Measurements from ENCODE around the gene MCF2L. TPM values are rescaled to one million over a fixed set of nuclear protein-coding genes. Genes with fewer than 3 reads are reported as not detected.

Gene MCF2L
- total RNA-seq, 2 donors from 2014 or later, result 37.4 to 74.8 TPM

DNA sequence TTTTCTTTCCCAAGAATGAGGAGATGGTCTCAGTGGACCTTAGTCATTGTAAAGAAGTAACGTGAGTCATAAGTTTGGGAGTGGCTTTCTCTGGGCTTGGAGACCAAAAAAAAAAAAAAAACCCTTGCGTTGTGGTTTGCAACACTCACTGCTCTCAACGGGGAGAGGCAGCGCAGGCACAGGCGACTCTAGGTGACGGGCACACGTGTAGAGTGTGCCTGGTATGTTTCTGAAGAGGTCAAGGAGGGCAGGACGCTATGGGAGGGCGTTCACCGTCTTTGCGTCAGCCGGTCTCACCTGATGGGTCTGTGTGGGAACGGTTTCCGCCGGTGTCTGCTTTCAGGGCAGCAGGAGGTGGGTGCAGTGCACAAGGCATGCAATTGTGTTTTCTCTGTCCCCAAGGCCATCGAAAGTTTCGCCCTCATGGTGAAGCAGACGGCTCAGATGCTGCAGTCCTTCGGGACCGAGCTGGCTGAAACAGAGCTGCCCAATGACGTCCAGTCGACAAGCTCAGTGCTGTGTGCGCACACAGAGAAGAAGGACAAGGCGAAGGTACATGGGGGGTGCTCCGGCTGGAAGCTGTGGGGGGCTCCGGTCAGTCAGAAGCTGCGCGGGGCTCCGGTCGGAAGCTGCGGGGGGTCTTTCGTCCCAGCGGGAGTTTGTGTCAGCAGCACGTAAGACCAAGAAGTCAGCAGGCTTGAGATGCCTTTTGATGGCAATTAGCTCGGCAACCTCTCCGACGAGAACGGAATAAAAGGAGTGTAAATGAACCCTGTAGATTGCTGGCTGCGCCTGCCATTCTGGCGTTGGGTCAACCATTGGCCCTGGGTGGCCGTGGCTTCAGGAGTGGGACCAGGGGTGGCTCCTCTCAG is 95.8 kb downstream of the MCF2L start:
- no peak for ATAC-seq

GRCh38 chr13:113065406-113066141 is 96.6 kb downstream of the MCF2L start:
- ATAC-seq (no peak), DNase-seq (no peak)
- Histone ChIP-seq H3K4me1 (no peaks in the 10 kb centered on the region), H3K4me3 (no peak overlapping the region), H3K27me3 (no peaks in the 10 kb centered on the region), H3K36me3 (replicated peaks in 1 of 2; ENCODE audit: insufficient read depth in 1 of 2, low read depth in 2 of 2) (peaks cover 0 to 5% of the 10 kb centered on the region in 2 donors), H3K27ac (no peak overlapping the region), H3K9me3 (no peaks in the 10 kb centered on the region)
- intact Hi-C loops (cut with DNase I), result no loop called here
- no peak for TF ChIP-seq POLR2A (IDR thresholded peaks at IDR 0.05)
- TF ChIP-seq CTCF (IDR thresholded peaks at IDR 0.05), result no peak
- WGBS, 2 donors, result 84 to 93% methylated on average over 3 to 28 of the region's 29 CpGs

More for the DNA sequence above, 95.8 kb downstream of the MCF2L start:
- Histone ChIP-seq H3K27me3 (no peaks in the 10 kb centered on the region), H3K9me3 (no peaks in the 10 kb centered on the region), H3K4me1 (no peaks in the 10 kb centered on the region), H3K4me3 (no peak overlapping the region), H3K36me3 (replicated peaks in 1 of 2; ENCODE audit: insufficient read depth in 1 of 2, low read depth in 2 of 2) (peaks cover 0 to 5% of the 10 kb centered on the region in 2 donors), H3K27ac (no peak overlapping the region)
- intact Hi-C loops (cut with DNase I), result no loop called here
- no peak for DNase-seq
- TF ChIP-seq CTCF (IDR thresholded peaks at IDR 0.05), result no peak
- TF ChIP-seq POLR2A (IDR thresholded peaks at IDR 0.05), result no peak
- WGBS, 2 donors, result 92 to 93% methylated on average over 38 to 41 of the region's 41 CpGs

DNA sequence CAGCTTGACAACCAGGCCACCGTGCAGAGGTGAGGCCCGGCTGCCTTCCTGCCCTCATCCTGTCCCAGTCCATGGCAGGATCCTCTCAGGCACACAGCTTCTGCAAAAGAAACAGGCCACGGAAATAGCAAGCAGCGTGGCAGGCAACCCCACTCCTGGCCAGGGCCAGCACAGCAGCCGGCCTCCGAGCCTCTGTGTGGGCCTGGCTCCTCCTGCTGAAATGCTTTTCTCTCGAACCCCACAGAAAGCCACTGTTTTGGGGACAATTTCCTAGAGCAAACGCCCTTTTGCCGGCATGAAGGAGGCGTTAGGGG is 97.1 kb downstream of the MCF2L start:
- H3K27ac ChIP-seq, result no peak overlapping the region
- no peaks in the 10 kb centered on the region for H3K4me1 ChIP-seq
- WGBS, 2 donors, result 94 to 97% methylated on average over 4 to 10 of the region's 10 CpGs
- ATAC-seq (no peak), DNase-seq (no peak)
- no peaks in the 10 kb centered on the region for H3K27me3 ChIP-seq
- no peaks in the 10 kb centered on the region for H3K9me3 ChIP-seq
- intact Hi-C loops (cut with DNase I), result no loop called here
- peaks cover 0 to 5% of the 10 kb centered on the region in 2 donors for H3K36me3 ChIP-seq (replicated peaks in 1 of 2; ENCODE audit: insufficient read depth in 1 of 2, low read depth in 2 of 2)
- no peak for TF ChIP-seq CTCF (IDR thresholded peaks at IDR 0.05)
- TF ChIP-seq POLR2A (IDR thresholded peaks at IDR 0.05), result no peak
- no peak overlapping the region for H3K4me3 ChIP-seq

DNA sequence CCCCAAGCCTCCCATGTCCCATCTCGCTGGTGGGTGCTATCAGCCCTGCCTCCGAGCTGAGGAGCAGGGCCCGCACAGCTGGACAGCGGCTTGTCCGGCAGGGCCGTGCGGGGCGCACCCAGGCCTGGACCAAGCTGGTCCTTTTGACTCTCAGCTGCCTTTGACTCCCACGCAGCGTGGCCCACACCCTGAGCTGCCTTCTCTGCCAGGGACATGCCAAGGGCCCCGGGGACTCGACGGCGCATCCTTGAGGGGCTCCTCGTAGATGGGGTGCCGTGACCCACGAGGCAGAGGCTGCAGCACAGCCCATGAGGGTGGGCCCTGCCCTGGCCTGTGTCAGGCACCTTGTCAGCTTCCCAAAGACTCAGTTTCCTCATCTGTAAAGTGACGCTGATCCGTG is 97.7 kb downstream of the MCF2L start:
- no peak for TF ChIP-seq CTCF (IDR thresholded peaks at IDR 0.05)
- no peak for TF ChIP-seq POLR2A (IDR thresholded peaks at IDR 0.05)
- WGBS, 2 donors, result 96 to 100% methylated on average over 1 to 10 of the region's 19 CpGs
- H3K27ac ChIP-seq, result no peak overlapping the region
- H3K9me3 ChIP-seq, result no peaks in the 10 kb centered on the region
- H3K27me3 ChIP-seq, result no peaks in the 10 kb centered on the region
- H3K4me3 ChIP-seq, result no peak overlapping the region
- intact Hi-C loops (cut with DNase I), result no loop called here
- no peaks in the 10 kb centered on the region for H3K4me1 ChIP-seq
- ATAC-seq (no peak), DNase-seq (no peak)
- peaks cover 0 to 5% of the 10 kb centered on the region in 2 donors for H3K36me3 ChIP-seq (replicated peaks in 1 of 2; ENCODE audit: insufficient read depth in 1 of 2, low read depth in 2 of 2)

Data from body of pancreas (tissue), 4 donors.